Fibroblast of pulmonary artery (primary cell): Measurements from ENCODE around the gene FAM131C.

Source experiments
- DNase-seq: peaks from one replicate; pipeline ENCODE4 v3.0.0-alpha.2; 2010; ENCODE audit warnings: low read depth
- H3K4me3 ChIP-seq: replicated peaks from 2 replicates; pipeline ENCODE4 v1.5.1; 2011; ENCODE audit warnings: low read depth, mild to moderate bottlenecking, control low read depth, low read length, moderate library complexity
- TF ChIP-seq, protein P1 (sequence below): IDR thresholded peaks from 2 replicates; pipeline ENCODE4 v1.5.1; 2011; ENCODE audit warnings: mild to moderate bottlenecking, control low read depth, low read length, inconsistent platforms; ENCODE audit errors: missing control alignments

Gene FAM131C

GRCh38 chr1:16092097-16092922 is 18.9 kb upstream of the FAM131C start:
- TF ChIP-seq, protein P1, sequence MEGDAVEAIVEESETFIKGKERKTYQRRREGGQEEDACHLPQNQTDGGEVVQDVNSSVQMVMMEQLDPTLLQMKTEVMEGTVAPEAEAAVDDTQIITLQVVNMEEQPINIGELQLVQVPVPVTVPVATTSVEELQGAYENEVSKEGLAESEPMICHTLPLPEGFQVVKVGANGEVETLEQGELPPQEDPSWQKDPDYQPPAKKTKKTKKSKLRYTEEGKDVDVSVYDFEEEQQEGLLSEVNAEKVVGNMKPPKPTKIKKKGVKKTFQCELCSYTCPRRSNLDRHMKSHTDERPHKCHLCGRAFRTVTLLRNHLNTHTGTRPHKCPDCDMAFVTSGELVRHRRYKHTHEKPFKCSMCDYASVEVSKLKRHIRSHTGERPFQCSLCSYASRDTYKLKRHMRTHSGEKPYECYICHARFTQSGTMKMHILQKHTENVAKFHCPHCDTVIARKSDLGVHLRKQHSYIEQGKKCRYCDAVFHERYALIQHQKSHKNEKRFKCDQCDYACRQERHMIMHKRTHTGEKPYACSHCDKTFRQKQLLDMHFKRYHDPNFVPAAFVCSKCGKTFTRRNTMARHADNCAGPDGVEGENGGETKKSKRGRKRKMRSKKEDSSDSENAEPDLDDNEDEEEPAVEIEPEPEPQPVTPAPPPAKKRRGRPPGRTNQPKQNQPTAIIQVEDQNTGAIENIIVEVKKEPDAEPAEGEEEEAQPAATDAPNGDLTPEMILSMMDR = no peak
- H3K4me3 ChIP-seq = no peak overlapping the region
- DNase-seq = no peak

GRCh38 chr1:16091296-16091695 is 17.8 kb upstream of the FAM131C start:
- TF ChIP-seq, protein P1 = no peak
- DNase-seq = no peak
- H3K4me3 ChIP-seq = no peak overlapping the region

GRCh38 chr1:16090076-16090826 is 16.8 kb upstream of the FAM131C start:
- TF ChIP-seq, protein P1 = no peak
- H3K4me3 ChIP-seq = no peak overlapping the region
- no peak for DNase-seq

DNA sequence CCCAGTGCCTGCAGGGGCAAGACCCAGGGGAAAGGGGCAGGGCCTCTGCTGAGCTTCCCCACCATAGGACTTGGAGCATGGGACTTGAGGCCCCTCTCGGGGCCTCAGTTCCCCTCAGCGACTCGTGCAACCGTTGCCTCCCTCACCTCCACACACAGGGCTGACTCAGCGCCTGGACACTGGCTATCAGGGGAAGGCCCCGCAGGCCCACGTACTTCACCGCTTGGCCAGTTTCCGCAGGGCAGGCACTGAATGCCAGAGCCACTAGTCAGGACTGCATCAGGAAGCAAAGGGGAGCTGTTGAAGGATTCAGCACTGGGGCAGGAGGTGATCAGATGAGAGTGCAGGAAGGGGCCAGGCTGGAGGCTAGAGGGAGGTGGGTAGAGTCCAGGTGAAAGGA is 15.5 kb upstream of the FAM131C start:
- no peak overlapping the region for H3K4me3 ChIP-seq
- DNase-seq = peak; percentile 80
- TF ChIP-seq, protein P1 = no peak

GRCh38 chr1:16088351-16088911 is 15.0 kb upstream of the FAM131C start:
- DNase-seq = no peak
- TF ChIP-seq, protein P1 = no peak
- no peak overlapping the region for H3K4me3 ChIP-seq

- TF ChIP-seq, protein P1 = no peak
- DNase-seq = no peak
Observed at GRCh38 chr1:16087733-16088132, 14.3 kb upstream of the FAM131C start.

More at GRCh38 chr1:16087733-16088132, 14.3 kb upstream of the FAM131C start:
- H3K4me3 ChIP-seq = no peak overlapping the region
